ENCODE results near the gene GCNT4.

GRCh38 chr5:75055727-75056144 is 3.4 kb upstream of the GCNT4 start:
- TF ChIP-seq, protein P1, sequence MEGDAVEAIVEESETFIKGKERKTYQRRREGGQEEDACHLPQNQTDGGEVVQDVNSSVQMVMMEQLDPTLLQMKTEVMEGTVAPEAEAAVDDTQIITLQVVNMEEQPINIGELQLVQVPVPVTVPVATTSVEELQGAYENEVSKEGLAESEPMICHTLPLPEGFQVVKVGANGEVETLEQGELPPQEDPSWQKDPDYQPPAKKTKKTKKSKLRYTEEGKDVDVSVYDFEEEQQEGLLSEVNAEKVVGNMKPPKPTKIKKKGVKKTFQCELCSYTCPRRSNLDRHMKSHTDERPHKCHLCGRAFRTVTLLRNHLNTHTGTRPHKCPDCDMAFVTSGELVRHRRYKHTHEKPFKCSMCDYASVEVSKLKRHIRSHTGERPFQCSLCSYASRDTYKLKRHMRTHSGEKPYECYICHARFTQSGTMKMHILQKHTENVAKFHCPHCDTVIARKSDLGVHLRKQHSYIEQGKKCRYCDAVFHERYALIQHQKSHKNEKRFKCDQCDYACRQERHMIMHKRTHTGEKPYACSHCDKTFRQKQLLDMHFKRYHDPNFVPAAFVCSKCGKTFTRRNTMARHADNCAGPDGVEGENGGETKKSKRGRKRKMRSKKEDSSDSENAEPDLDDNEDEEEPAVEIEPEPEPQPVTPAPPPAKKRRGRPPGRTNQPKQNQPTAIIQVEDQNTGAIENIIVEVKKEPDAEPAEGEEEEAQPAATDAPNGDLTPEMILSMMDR (IDR thresholded peaks at IDR 0.05; ENCODE audit: insufficient read depth, low read depth, low read length): no peak
- TF ChIP-seq EZH2 (IDR thresholded peaks at IDR 0.05; ENCODE audit: insufficient read depth, low read length): no peak

All from astrocyte (in vitro differentiated cells and primary cell).